GM18526 (cell line): ENCODE data around the gene RGS7BP.

Source experiments
- POLR2A ChIP-seq: IDR thresholded peaks from 3 replicates; pipeline ENCODE4 v1.6.1; 2011; ENCODE audit not compliant: insufficient read length; ENCODE audit errors: extremely low read depth

The RGS7BP gene

DNA sequence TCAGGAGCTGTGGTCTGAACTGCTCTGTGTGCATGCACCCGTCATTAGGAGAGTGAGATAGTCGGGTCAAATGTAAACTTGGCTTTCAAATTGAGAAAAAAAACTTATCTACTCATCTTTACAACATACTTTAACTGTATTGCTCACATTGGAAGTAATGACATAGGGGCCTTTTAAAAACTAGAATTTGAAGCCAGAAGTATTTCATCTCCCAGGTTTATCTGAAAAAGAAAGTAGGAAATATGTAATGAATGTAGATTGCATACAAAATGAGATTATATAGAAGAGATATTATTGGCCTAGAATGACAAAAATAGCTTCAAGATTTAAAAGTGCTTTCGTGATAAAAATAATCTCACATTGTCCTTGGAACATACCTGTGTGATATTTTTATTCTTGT lies 24.3 kb downstream of the RGS7BP start:
- TF ChIP-seq POLR2A, result no peak

- TF ChIP-seq POLR2A, result no peak
Observed at GRCh38 chr5:64532212-64532611, 26.4 kb downstream of the RGS7BP start.

DNA sequence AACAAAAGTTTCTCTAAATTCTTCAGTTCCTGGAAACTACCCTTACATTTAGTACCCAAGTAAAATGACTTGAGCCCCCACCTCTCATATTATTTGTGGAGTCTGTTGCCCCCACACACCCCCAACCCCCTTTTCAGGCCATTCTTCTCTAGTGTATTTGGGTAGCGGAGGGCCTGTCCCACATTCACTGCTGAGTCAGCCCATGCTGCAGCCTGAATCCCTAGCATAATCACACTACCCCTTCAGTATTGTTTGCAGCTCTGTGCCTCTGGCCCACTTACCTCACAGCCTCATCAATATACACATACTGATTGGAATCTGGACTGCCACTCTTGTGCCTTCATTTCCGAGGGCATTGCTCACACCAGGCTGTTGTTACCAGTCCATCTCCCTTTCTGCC lies 26.8 kb downstream of the RGS7BP start:
- no peak for TF ChIP-seq POLR2A

DNA sequence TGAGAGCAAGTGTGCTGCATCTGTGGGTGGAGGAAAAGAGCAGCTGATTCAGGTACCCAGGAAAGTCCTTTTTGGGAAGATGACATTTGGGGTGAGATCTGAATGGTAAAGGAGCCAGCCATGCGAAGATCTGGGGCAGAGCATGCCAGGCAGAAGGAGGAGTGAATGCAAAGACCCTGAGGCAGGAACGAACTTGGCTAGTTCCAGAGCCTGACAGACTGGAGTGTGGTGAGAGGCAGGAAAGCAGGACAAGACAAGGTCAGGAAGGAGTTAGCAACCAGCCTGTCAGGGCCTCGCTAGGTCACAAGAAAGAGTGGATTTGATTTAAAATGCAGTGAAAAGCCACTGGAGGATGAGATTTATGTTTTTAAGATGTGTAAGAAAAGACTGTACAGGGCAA lies 28.2 kb downstream of the RGS7BP start:
- no peak for TF ChIP-seq POLR2A

- TF ChIP-seq POLR2A, result no peak
Observed at GRCh38 chr5:64557911-64558310, 52.1 kb downstream of the RGS7BP start.

- no peak for TF ChIP-seq POLR2A
Observed at GRCh38 chr5:64566310-64566916, 60.6 kb downstream of the RGS7BP start.

GRCh38 chr5:64569858-64570257 lies 64.0 kb downstream of the RGS7BP start:
- no peak for TF ChIP-seq POLR2A

DNA sequence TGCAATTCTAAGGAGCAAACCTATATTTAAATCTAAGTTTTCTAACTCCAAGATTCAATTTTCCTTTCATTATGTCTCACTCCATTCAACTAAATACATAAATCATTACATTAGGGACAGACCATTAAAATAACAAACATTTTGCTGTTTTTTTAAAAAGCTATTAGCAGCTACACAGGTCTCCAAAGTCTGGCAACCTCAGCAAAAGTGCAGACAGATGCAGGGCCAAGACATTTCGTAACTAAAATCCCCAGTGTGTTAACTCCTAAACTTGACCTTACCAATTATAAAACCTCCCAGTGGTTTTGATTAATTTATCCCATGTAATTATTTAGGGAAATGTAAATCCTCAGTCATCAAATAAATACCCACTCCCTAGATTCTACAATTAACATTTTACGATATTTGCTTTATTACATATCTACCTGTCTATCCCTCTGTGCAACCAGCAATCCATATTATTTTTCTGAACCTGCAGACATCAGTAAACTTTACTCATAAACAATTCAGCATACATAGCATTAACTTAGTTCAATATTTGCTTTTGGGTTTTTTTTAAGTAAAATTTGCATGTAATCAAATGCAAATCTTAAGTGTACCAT lies 64.7 kb downstream of the RGS7BP start:
- no peak for TF ChIP-seq POLR2A

GRCh38 chr5:64575561-64575960 lies 69.7 kb downstream of the RGS7BP start:
- no peak for TF ChIP-seq POLR2A

- no peak for TF ChIP-seq POLR2A
Observed at GRCh38 chr5:64576250-64576649, 70.4 kb downstream of the RGS7BP start.

- TF ChIP-seq POLR2A, result no peak
Observed at GRCh38 chr5:64585646-64586045, 79.8 kb downstream of the RGS7BP start.

DNA sequence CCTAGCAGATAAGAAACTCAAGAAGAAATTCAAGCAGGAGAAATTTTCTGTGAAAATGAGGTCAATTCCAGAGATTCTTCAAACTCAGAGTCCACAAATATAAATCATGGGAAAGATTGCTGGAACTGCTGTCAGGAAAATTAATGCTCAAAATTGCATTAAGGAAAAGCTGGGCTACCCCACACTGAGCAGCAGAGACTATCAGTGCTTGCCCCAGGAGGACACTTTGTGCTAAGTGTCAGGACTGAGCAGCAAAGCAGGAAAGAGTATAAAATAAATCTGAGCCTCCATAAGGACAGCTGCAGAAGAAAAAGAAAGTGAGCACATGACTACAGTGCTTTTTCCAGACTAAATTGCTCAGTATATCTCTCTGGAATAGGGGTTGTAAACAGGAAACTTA lies 81.6 kb downstream of the RGS7BP start:
- TF ChIP-seq POLR2A, result no peak

DNA sequence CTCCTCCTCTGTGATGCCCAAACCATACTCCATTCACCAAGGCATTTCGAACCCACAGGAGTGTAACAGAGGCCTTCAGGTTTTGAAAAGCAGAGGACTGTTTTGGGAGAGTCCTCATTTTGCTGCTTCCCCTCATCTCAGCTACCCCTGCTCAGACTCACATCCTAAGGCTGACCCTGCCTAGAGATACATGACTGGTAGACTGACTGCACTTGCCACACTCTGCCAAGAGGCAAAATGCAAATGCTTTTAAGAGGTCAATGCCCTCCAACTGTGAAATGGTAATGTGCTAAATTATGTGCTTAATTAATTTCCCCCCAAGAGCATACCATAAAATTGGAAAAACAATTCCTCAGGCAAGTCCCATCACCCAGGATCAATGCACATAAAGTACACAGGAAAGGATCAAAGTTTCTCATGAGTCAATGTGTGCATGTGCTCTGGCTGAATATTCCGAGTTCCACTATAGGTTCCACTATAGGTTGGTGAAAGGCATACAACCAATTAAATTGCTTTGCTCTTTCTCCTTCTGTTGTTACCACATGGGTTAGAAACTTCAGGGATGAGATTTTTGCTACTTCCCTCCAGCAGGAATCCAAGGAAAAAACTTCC lies 87.0 kb downstream of the RGS7BP start:
- no peak for TF ChIP-seq POLR2A

GRCh38 chr5:64594025-64594424 lies 88.2 kb downstream of the RGS7BP start:
- TF ChIP-seq POLR2A, result no peak

DNA sequence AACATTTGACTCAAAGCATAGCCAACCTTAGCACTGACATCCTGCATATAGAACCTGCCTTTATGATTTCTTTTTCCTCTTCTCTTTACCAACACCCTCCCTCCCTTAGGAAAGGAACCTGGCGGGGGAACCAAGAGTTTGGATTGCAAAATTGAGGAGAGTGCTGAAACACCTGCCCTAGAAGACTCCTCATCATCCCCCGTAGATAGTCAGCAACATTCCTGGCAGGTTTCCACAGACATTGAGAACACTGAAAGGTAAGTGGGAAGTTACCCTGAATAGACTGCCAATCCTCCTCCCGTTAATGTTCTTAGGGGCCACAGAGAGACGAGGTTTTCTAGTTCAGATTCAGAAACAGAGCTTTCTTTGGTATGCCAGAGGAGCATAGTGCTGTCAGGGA lies 88.8 kb downstream of the RGS7BP start:
- no peak for TF ChIP-seq POLR2A

GRCh38 chr5:64595031-64595855 lies 89.4 kb downstream of the RGS7BP start:
- TF ChIP-seq POLR2A, result no peak
